K562 (cell line): Measurements from ENCODE around the gene RORC. TPM values are rescaled to one million over a fixed set of nuclear protein-coding genes. Genes with fewer than 3 reads are reported as not detected.

ENCODE experiments used
- ATAC-seq: fragments of 200-7000 bp; cut with Tn5 transposase; 3 replicates; pipeline ENCODE4 v1.9.1; 2020; ENCODE audit warnings: moderate library complexity
- BruUV-seq: library from RNA; stranded (reverse); fragments of 400-500 nt; replicated peaks from 2 replicates; lab custom pipeline; 2021; lab: Mats Ljungman, UMichigan
- CTCF ChIA-PET: fragments of 300-600 bp; formaldehyde crosslinking; extraction: SDS; loops from one replicate; lab custom pipeline; 2021; ENCODE audit warnings: low intra/inter-chr PET ratio; lab: Yijun Ruan, JAX
- POLR2A ChIA-PET: fragments of 300-600, 350-650 bp; sonication (Branson Sonifier 250); formaldehyde crosslinking; extraction: SDS; loops from one replicate; lab custom pipeline; 2021; ENCODE audit warnings: antibody characterized with exemption, inconsistent platforms; lab: Yijun Ruan, JAX
- DNase-seq, 4 experiments: peaks; one replicate each; pipeline versions ENCODE4 v3.0.0 to v3.0.0-alpha.2; 2011 to 2018; ENCODE audit warnings: low spot score in 3 of 4, mixed read lengths in 3 of 4; ENCODE audit errors: extremely low read depth in 1 of 4
- FAIRE-seq: peaks from 2 replicates; lab custom pipeline; 2011; peaks lifted over from hg19 to GRCh38; lab: Jason Lieb, UNC
- H2AFZ ChIP-seq: 2 replicates; pipeline ENCODE4 v1.6.0; 2011; ENCODE audit warnings: low read depth, low read length, control low read depth, inconsistent platforms
- H3K27ac ChIP-seq: fragments of 200-600 bp; 3 replicates; pipeline ENCODE4 v1.8.0; 2011; ENCODE audit warnings: low read depth, mild to moderate bottlenecking, control low read depth, inconsistent platforms, low read length, moderate library complexity, mixed read lengths; ENCODE audit errors: extremely low read depth
- H3K27me3 ChIP-seq, 2 experiments: fragments of 300-600 bp in 1 of 2; 2 replicates in 1 of 2; 3 replicates in 1 of 2; pipeline versions ENCODE4 v1.6.0 to v1.8.0; 2011; ENCODE audit warnings: inconsistent platforms in 2 of 2, low read length in 2 of 2, mild to moderate bottlenecking in 1 of 2, mixed read lengths in 1 of 2, moderate library complexity in 1 of 2; ENCODE audit not compliant: control insufficient read depth in 2 of 2, insufficient read depth in 2 of 2
- H3K36me3 ChIP-seq: fragments of 300-600 bp; 3 replicates; pipeline ENCODE4 v1.8.0; 2011; ENCODE audit warnings: mild to moderate bottlenecking, low read length, inconsistent platforms; ENCODE audit not compliant: control insufficient read depth, insufficient read depth
- H3K4me1 ChIP-seq, 2 experiments: fragments of 200-600 bp in 1 of 2; replicated peaks in 1 of 2; 2 replicates in 1 of 2; 3 replicates in 1 of 2; pipeline versions ENCODE4 v1.5.1 to v1.8.0; 2011; ENCODE audit warnings: inconsistent platforms in 2 of 2, low read length in 2 of 2, mild to moderate bottlenecking in 1 of 2, mixed read lengths in 1 of 2, moderate library complexity in 1 of 2; ENCODE audit not compliant: control insufficient read depth in 2 of 2, insufficient read depth in 2 of 2
- H3K4me2 ChIP-seq: 2 replicates; pipeline ENCODE4 v1.6.1; 2011; ENCODE audit warnings: low read length, control low read depth, inconsistent platforms, mixed read lengths; ENCODE audit not compliant: insufficient read depth
- H3K4me3 ChIP-seq: fragments of 200-600 bp; sonication (generic), shearing (Covaris generic); 2 replicates; pipeline ENCODE4 v1.5.1; 2016; ENCODE audit warnings: control low read depth, inconsistent platforms
- H3K79me2 ChIP-seq: fragments of 200-600 bp; 3 replicates; pipeline ENCODE4 v1.8.0; 2011; ENCODE audit warnings: low read length, inconsistent platforms; ENCODE audit not compliant: control insufficient read depth, insufficient read depth
- H3K9ac ChIP-seq, 2 experiments: 2 replicates each; pipeline versions ENCODE4 v1.6.0 to v1.6.1; 2011; ENCODE audit warnings: low read depth in 2 of 2, low read length in 2 of 2, control low read depth in 1 of 2, inconsistent platforms in 1 of 2, mild to moderate bottlenecking in 1 of 2, mixed read lengths in 1 of 2; ENCODE audit not compliant: insufficient read depth in 1 of 2
- H3K9me1 ChIP-seq: one replicate; pipeline ENCODE4 v1.6.0; 2011; ENCODE audit warnings: inconsistent platforms, mild to moderate bottlenecking, low read length, moderate library complexity; ENCODE audit not compliant: control insufficient read depth, insufficient read depth
- H3K9me3 ChIP-seq: replicated peaks from 2 replicates; pipeline ENCODE4 v1.5.1; 2011; ENCODE audit warnings: low read depth, low read length, inconsistent platforms; ENCODE audit not compliant: control insufficient read depth, insufficient read depth
- H4K20me1 ChIP-seq: replicated peaks from 2 replicates; pipeline ENCODE4 v1.6.1; 2011; ENCODE audit warnings: low read length, inconsistent platforms, mixed read lengths; ENCODE audit not compliant: control insufficient read depth, insufficient read depth
- CHD7 ChIP-seq: fragments of 200-600 bp; sonication (generic); IDR thresholded peaks from one replicate; pipeline ENCODE4 v1.6.1; 2012; ENCODE audit warnings: mild to moderate bottlenecking, low read depth, low read length, inconsistent platforms
- MCM7 ChIP-seq, 2 experiments: fragments of 450-650 bp; IDR thresholded peaks; 2 replicates each; pipeline ENCODE4 v1.6.1; 2016 to 2018
- NFIC ChIP-seq: fragments of 450-650 bp; IDR thresholded peaks from 2 replicates; pipeline ENCODE4 v1.6.1; 2017; ENCODE audit warnings: mild to moderate bottlenecking, inconsistent platforms
- WGBS: fragments of 100-300 bp; shearing (Covaris generic); methylation state at CpG from one replicate; pipeline ENCODE4 v1.1.6; 2016; ENCODE audit warnings: low coverage, mixed read lengths; ENCODE audit not compliant: insufficient coverage; ENCODE audit errors: missing lambda C conversion rate; 5-methylcytosine and 5-hydroxymethylcytosine counted together
- in situ Hi-C: fragments of 300-500 bp; cut with MboI; formaldehyde crosslinking; loops from 4 replicates; pipeline ENCODE4 v1.15.0; 2018; ENCODE audit warnings: inconsistent platforms, mixed read lengths
- intact Hi-C: fragments of 100-400 bp; cut with micrococcal nuclease; formaldehyde crosslinking; loops from 2 replicates; pipeline ENCODE4 v1.14.2; 2022
- polyA plus RNA-seq, 8 experiments: library from polyadenylated mRNA; depleted of rRNA in 4 of 8; stranded (reverse) in 5 of 8; unstranded in 3 of 8; fragments of >200 nt; fragmentation: Nextera tagmentation in 2 of 8; fragmentation: Illumina TruSeq in 1 of 8; extraction: Ambion mirVana in 2 of 8; extraction: Trizol in 1 of 8; gene quantifications; 2 replicates each; pipeline versions ENCODE4 v1.2.1 to v1.2.3, GENCODE V29; 2011 to 2014; ENCODE audit warnings: inconsistent platforms in 1 of 8, missing spikeins in 1 of 8
- total RNA-seq, 7 experiments: library from RNA; depleted of rRNA in 6 of 7; stranded (reverse); fragments of >200 nt in 6 of 7; fragmentation: Illumina TruSeq in 2 of 7; extraction: Trizol in 2 of 7; gene quantifications; 2 replicates each; pipeline versions ENCODE4 v1.2.1 to v1.2.3, GENCODE V29; 2011 to 2021; ENCODE audit warnings: low replicate concordance in 1 of 7

The RORC gene
- total and polyA plus RNA-seq, 9 of the 15 experiments (the other 6 are each of a cell fraction or from before 2014, with no cell fraction given), result not detected

GRCh38 chr1:151820940-151821339 is 10.7 kb downstream of the RORC start:
- Histone ChIP-seq H3K9me1 (no peaks in the 10 kb centered on the region), H3K4me2 (no peak overlapping the region), H4K20me1 (peaks cover 7% of the 10 kb centered on the region; the same call in 1 of the 2 replicates), H3K79me2 (no peaks in the 10 kb centered on the region), H3K27me3 (peaks cover 55 to 83% of the 10 kb centered on the region in 2 experiments), H3K4me1 (peaks cover 3% of the 10 kb centered on the region in 2 experiments; a peak in 4 of 5 replicates), H3K9me3 (no peaks in the 10 kb centered on the region), H3K9ac (no peak overlapping the region), H2AFZ (no peak overlapping the region), H3K4me3 (no peak overlapping the region), H3K36me3 (no peaks in the 10 kb centered on the region), H3K27ac (no peak overlapping the region)
- FAIRE-seq, result no peak
- no peak for DNase-seq
- WGBS, result 0% methylated on average over 2 of the region's 2 CpGs
- intact Hi-C loops, result no loop called here
- CTCF ChIA-PET, result no interaction called here
- POLR2A ChIA-PET, result interaction anchor here (1.0 to 1.1 kb wide), 2 partner anchors 9 to 14 kb away, joined by 3 read pairs; no protein-coding TSS in a partner anchor
- BruUV-seq, result no TSS peak
- no peak for ATAC-seq
- in situ Hi-C loops, result no loop called here
- TF ChIP-seq MCM7 (IDR thresholded peaks at IDR 0.05) (no peak), NFIC (peak; percentile 77), CHD7 (peak; percentile 82)
